ENCODE measurements around the gene TXNRD2. TPM values are rescaled to one million over a fixed set of nuclear protein-coding genes. Genes with fewer than 3 reads are reported as not detected.

The TXNRD2 gene
- total RNA-seq, 1 donor from 2014 or later = 22.2 TPM

GRCh38 chr22:19887256-19887985 is 54.2 kb downstream of the TXNRD2 start:
- no peaks in the 10 kb centered on the region for H3K36me3 Mint-ChIP-seq (ENCODE audit: low read depth)
- H3K27me3 Mint-ChIP-seq (ENCODE audit: low read depth) = no peaks in the 10 kb centered on the region
- H3K4me3 Mint-ChIP-seq = no peak overlapping the region
- no peak for TF ChIP-seq CTCF (conservative IDR thresholded peaks at IDR 0.05)
- H3K27ac Mint-ChIP-seq (ENCODE audit: unreplicated experiment) = no peak overlapping the region
- H3K4me1 Mint-ChIP-seq = peaks cover 13% of the 10 kb centered on the region
- H3K9me3 Mint-ChIP-seq = no peaks in the 10 kb centered on the region
- DNase-seq (ENCODE audit: low read depth, low spot score) = no peak

GRCh38 chr22:19886605-19887255 is 54.9 kb downstream of the TXNRD2 start:
- Mint-ChIP-seq H3K27ac (ENCODE audit: unreplicated experiment) (peak overlapping the region; percentile 19), H3K4me3 (no peak overlapping the region), H3K4me1 (peaks cover 9% of the 10 kb centered on the region), H3K36me3 (ENCODE audit: low read depth) (no peaks in the 10 kb centered on the region), H3K9me3 (no peaks in the 10 kb centered on the region), H3K27me3 (ENCODE audit: low read depth) (no peaks in the 10 kb centered on the region)
- no peak for TF ChIP-seq CTCF (conservative IDR thresholded peaks at IDR 0.05)
- DNase-seq (ENCODE audit: low read depth, low spot score) = no peak

- DNase-seq (ENCODE audit: low read depth, low spot score) = no peak
- TF ChIP-seq CTCF (conservative IDR thresholded peaks at IDR 0.05) = no peak
- H3K27me3 Mint-ChIP-seq (ENCODE audit: low read depth) = no peaks in the 10 kb centered on the region
- H3K4me3 Mint-ChIP-seq = no peak overlapping the region
- H3K36me3 Mint-ChIP-seq (ENCODE audit: low read depth) = no peaks in the 10 kb centered on the region
- peaks cover 10% of the 10 kb centered on the region for H3K4me1 Mint-ChIP-seq
- H3K9me3 Mint-ChIP-seq = no peaks in the 10 kb centered on the region
- no peak overlapping the region for H3K27ac Mint-ChIP-seq (ENCODE audit: unreplicated experiment)
Measured at GRCh38 chr22:19885841-19886592, 55.6 kb downstream of the TXNRD2 start.

GRCh38 chr22:19884954-19885751 is 56.5 kb downstream of the TXNRD2 start:
- no peaks in the 10 kb centered on the region for H3K27me3 Mint-ChIP-seq (ENCODE audit: low read depth)
- H3K9me3 Mint-ChIP-seq = no peaks in the 10 kb centered on the region
- no peaks in the 10 kb centered on the region for H3K36me3 Mint-ChIP-seq (ENCODE audit: low read depth)
- no peak for DNase-seq (ENCODE audit: low read depth, low spot score)
- no peak overlapping the region for H3K27ac Mint-ChIP-seq (ENCODE audit: unreplicated experiment)
- no peak for TF ChIP-seq CTCF (conservative IDR thresholded peaks at IDR 0.05)
- H3K4me1 Mint-ChIP-seq = peaks cover 18% of the 10 kb centered on the region
- H3K4me3 Mint-ChIP-seq = no peak overlapping the region
